PC-9 (cell line): ENCODE results near the gene TIAM2. TPM values are rescaled to one million over a fixed set of nuclear protein-coding genes. Genes with fewer than 3 reads are reported as not detected.
"Not testable (repeated sequence)": the region's sequence is repeated elsewhere in the genome, so short reads cannot be mapped to it uniquely, and the experiment has no call there.

Experiments
- BruUV-seq: library from RNA; stranded (reverse); fragments of 400-500 nt; replicated peaks from 2 replicates; lab custom pipeline; 2021; lab: Mats Ljungman, UMichigan
- CTCF ChIA-PET: fragments of 300-600 bp; sonication (Branson Sonifier 250); formaldehyde crosslinking; loops from one replicate; lab custom pipeline; 2022; ENCODE audit warnings: antibody characterized with exemption; lab: Charles Lee
- POLR2A ChIA-PET: fragments of 300-600 bp; sonication (Branson Sonifier 250); formaldehyde crosslinking; loops from one replicate; lab custom pipeline; 2022; ENCODE audit warnings: antibody characterized with exemption; ENCODE audit not compliant: unreplicated experiment; lab: Charles Lee
- DNase-seq, 2 experiments: peaks; one replicate each; pipeline versions ENCODE4 v3.0.0 to v3.0.0-alpha.2; 2015 to 2022; ENCODE audit warnings: mixed read lengths in 1 of 2
- H2AFZ ChIP-seq: fragments of 200-600 bp; sonication (generic); 2 replicates; pipeline ENCODE4 v1.8.1; 2017; ENCODE audit warnings: antibody characterized with exemption
- H3F3A ChIP-seq: fragments of 200-600 bp; sonication (generic); 2 replicates; pipeline ENCODE4 v1.8.1; 2017; ENCODE audit warnings: antibody characterized with exemption, mild to moderate bottlenecking, low read depth; ENCODE audit not compliant: insufficient read depth
- H3K27ac ChIP-seq: fragments of 200-600 bp; sonication (generic); 2 replicates; pipeline ENCODE4 v1.6.1; 2016; ENCODE audit warnings: mixed run types
- H3K27me3 ChIP-seq: fragments of 200-600 bp; sonication (generic); 2 replicates; pipeline ENCODE4 v1.6.1; 2016; ENCODE audit warnings: low read depth, mixed run types; ENCODE audit not compliant: insufficient read depth
- H3K36me3 ChIP-seq: fragments of 200-600 bp; sonication (generic); 2 replicates; pipeline ENCODE4 v1.6.1; 2016; ENCODE audit warnings: low read depth, mixed run types
- H3K4me1 ChIP-seq: fragments of 200-600 bp; sonication (generic); replicated peaks from 2 replicates; pipeline ENCODE4 v1.6.1; 2016; ENCODE audit warnings: mixed run types; ENCODE audit not compliant: insufficient read depth
- H3K4me2 ChIP-seq: fragments of 200-600 bp; sonication (generic); 2 replicates; pipeline ENCODE4 v1.6.1; 2017; ENCODE audit warnings: mixed run types
- H3K4me3 ChIP-seq: fragments of 200-600 bp; sonication (generic); 2 replicates; pipeline ENCODE4 v1.6.1; 2016; ENCODE audit warnings: mixed run types
- H3K79me2 ChIP-seq: fragments of 200-600 bp; sonication (generic); 2 replicates; pipeline ENCODE4 v1.6.1; 2017; ENCODE audit warnings: low read depth, mixed run types
- H3K9me2 ChIP-seq: fragments of 200-600 bp; sonication (generic); 2 replicates; pipeline ENCODE4 v1.8.1; 2017; ENCODE audit warnings: mild to moderate bottlenecking; ENCODE audit not compliant: insufficient read depth
- H3K9me3 ChIP-seq: fragments of 200-600 bp; sonication (generic); 2 replicates; pipeline ENCODE4 v1.8.1; 2016; ENCODE audit warnings: low read depth; ENCODE audit not compliant: insufficient read depth
- H4K20me1 ChIP-seq: fragments of 200-600 bp; sonication (generic); 2 replicates; pipeline ENCODE4 v1.8.1; 2017; ENCODE audit not compliant: insufficient read depth
- EZH2 ChIP-seq: fragments of 200-600 bp; sonication (generic); IDR thresholded peaks from 2 replicates; pipeline ENCODE4 v1.8.0; 2017; ENCODE audit warnings: antibody characterized with exemption, low read depth
- intact Hi-C: fragments of 100-400 bp; cut with micrococcal nuclease; formaldehyde crosslinking; loops from one replicate; pipeline ENCODE4 v1.10.0; 2022; ENCODE audit not compliant: unreplicated experiment
- total RNA-seq: library from RNA; stranded (reverse); gene quantifications from 2 replicates; pipeline ENCODE4 v1.2.3, GENCODE V29; 2021
- TF ChIP-seq, protein P1 (sequence below): fragments of 200-600 bp; sonication (generic); conservative IDR thresholded peaks from 2 replicates; pipeline ENCODE4 v1.6.1; 2017; ENCODE audit warnings: mixed run types, antibody characterized with exemption, mild to moderate bottlenecking, moderate library complexity

Gene TIAM2
- total RNA-seq, 1 experiment from 2014 or later, result 11.4 TPM

DNA sequence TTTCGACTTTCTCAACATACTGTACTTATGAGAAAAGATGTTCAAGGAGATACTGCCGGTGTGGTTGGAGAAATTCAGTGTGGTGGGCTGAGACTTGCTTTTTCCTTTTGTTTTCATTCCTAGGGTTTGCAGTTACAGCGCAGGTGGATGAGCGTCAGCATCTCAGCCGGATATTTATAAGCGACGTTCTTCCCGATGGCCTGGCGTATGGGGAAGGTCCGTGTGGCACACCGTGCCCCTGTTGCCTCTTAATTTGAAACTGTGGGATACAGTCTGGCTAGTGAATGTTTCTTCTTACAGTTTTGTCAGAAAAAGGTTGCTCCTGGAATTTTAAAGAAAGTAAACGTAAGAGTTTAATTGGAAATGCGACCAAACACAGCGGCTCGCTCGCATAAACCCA, 187.0 kb downstream of the TIAM2 start:
- no peaks in the 10 kb centered on the region for H4K20me1 ChIP-seq
- no peak overlapping the region for H3K4me3 ChIP-seq
- no peak for TF ChIP-seq EZH2
- TF ChIP-seq, protein P1, sequence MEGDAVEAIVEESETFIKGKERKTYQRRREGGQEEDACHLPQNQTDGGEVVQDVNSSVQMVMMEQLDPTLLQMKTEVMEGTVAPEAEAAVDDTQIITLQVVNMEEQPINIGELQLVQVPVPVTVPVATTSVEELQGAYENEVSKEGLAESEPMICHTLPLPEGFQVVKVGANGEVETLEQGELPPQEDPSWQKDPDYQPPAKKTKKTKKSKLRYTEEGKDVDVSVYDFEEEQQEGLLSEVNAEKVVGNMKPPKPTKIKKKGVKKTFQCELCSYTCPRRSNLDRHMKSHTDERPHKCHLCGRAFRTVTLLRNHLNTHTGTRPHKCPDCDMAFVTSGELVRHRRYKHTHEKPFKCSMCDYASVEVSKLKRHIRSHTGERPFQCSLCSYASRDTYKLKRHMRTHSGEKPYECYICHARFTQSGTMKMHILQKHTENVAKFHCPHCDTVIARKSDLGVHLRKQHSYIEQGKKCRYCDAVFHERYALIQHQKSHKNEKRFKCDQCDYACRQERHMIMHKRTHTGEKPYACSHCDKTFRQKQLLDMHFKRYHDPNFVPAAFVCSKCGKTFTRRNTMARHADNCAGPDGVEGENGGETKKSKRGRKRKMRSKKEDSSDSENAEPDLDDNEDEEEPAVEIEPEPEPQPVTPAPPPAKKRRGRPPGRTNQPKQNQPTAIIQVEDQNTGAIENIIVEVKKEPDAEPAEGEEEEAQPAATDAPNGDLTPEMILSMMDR, result no peak
- H3K4me2 ChIP-seq, result no peak overlapping the region
- no peaks in the 10 kb centered on the region for H3K9me2 ChIP-seq
- intact Hi-C loops, result no loop called here
- no peaks in the 10 kb centered on the region for H3K27me3 ChIP-seq
- no peak for DNase-seq
- peaks cover 22% of the 10 kb centered on the region; the same call in 1 of the 2 replicates for H3F3A ChIP-seq
- H3K4me1 ChIP-seq, result peaks cover 20% of the 10 kb centered on the region
- no peaks in the 10 kb centered on the region for H3K36me3 ChIP-seq
- H3K27ac ChIP-seq, result no peak overlapping the region
- POLR2A ChIA-PET, result no interaction called here
- H3K79me2 ChIP-seq, result no peaks in the 10 kb centered on the region
- no peak overlapping the region for H2AFZ ChIP-seq
- H3K9me3 ChIP-seq, result no peaks in the 10 kb centered on the region
- CTCF ChIA-PET, result no interaction called here
- BruUV-seq, result no TSS peak

GRCh38 chr6:155183095-155183494, 188.0 kb downstream of the TIAM2 start:
- Histone ChIP-seq H3K27ac (no peak overlapping the region), H3K9me2 (no peaks in the 10 kb centered on the region), H3K79me2 (no peaks in the 10 kb centered on the region), H3K4me1 (peaks cover 20% of the 10 kb centered on the region), H3K36me3 (no peaks in the 10 kb centered on the region), H3K27me3 (no peaks in the 10 kb centered on the region), H3K4me2 (no peak overlapping the region), H3F3A (peaks cover 22% of the 10 kb centered on the region; the same call in 1 of the 2 replicates), H2AFZ (no peak overlapping the region), H4K20me1 (no peaks in the 10 kb centered on the region), H3K9me3 (no peaks in the 10 kb centered on the region), H3K4me3 (no peak overlapping the region)
- no peak for TF ChIP-seq EZH2
- TF ChIP-seq, protein P1, result no peak
- POLR2A ChIA-PET, result no interaction called here
- DNase-seq, result no peak
- intact Hi-C loops, result no loop called here
- no TSS peak for BruUV-seq
- CTCF ChIA-PET, result no interaction called here

- intact Hi-C loops, result loop anchor here (1.0 to 5.0 kb wide), 3 partner anchors 39 to 127 kb away; partner anchors contain the start of gene TFB1M
- H3K27me3 ChIP-seq, H3K79me2 ChIP-seq, H3K9me3 ChIP-seq, BruUV-seq, H4K20me1 ChIP-seq, H3K9me2 ChIP-seq, H3K36me3 ChIP-seq, H2AFZ ChIP-seq, H3K4me3 ChIP-seq: not testable (repeated sequence)
- Histone ChIP-seq H3K4me2 (peak overlapping the region; percentile 59), H3F3A (peaks cover 22% of the 10 kb centered on the region; the same call in 1 of the 2 replicates), H3K27ac (peak overlapping the region; percentile 87), H3K4me1 (peaks cover 30% of the 10 kb centered on the region)
- peak; percentile 28 to 69 for DNase-seq
- POLR2A ChIA-PET, result interaction anchor here (0.6 to 1.0 kb wide), 5 partner anchors 12 to 72 kb away, joined by 3 to 28 read pairs (median 5); no protein-coding TSS in a partner anchor
- CTCF ChIA-PET, result interaction anchor here (1.2 kb wide), 1 partner anchor 63 kb away, joined by 15 read pairs; no protein-coding TSS in a partner anchor
Observed at GRCh38 chr6:155185041-155185440, 189.9 kb downstream of the TIAM2 start.
